ENCODE results near the gene ACD. TPM values are rescaled to one million over a fixed set of nuclear protein-coding genes. Genes with fewer than 3 reads are reported as not detected.

ACD gene
- total and polyA plus RNA-seq, 9 of the 15 experiments (the other 6 are each of a cell fraction or from before 2014, with no cell fraction given) = 4.2 to 47.4 (median 19.2) TPM

GRCh38 chr16:67659675-67660563 is at the start of gene ACD (continued):
- 0 out of 2 replicates have a peak, but pooled peaks have one; percentile 18 for TF ChIP-seq E2F5 (CRISPR knock-in tag; IDR thresholded peaks at IDR 0.05)
- no peak for TF ChIP-seq PTBP1 (IDR thresholded peaks at IDR 0.05; ENCODE audit: low read depth, low read length)
- no peak for TF ChIP-seq CTCFL (IDR thresholded peaks at IDR 0.05; ENCODE audit: borderline replicate concordance, insufficient read depth, low read depth, low read length, poor library complexity, severe bottlenecking)
- 0 out of 2 replicates have a peak, but pooled peaks have one; percentile 15 for TF ChIP-seq SMAD4 (CRISPR knock-in tag; conservative IDR thresholded peaks at IDR 0.05)
- no peak for TF ChIP-seq ZNF778 (CRISPR knock-in tag; IDR thresholded peaks at IDR 0.05)
- no peak for TF ChIP-seq MTA1 (IDR thresholded peaks at IDR 0.05; ENCODE audit: borderline replicate concordance)
- TF ChIP-seq ZNF184 (CRISPR knock-in tag; IDR thresholded peaks at IDR 0.05) = no peak
- TF ChIP-seq NFYB (IDR thresholded peaks at IDR 0.05; ENCODE audit: extremely low read depth, insufficient read length) = no peak
- no peak for TF ChIP-seq KLF1 (tag; IDR thresholded peaks at IDR 0.05)
- no peak for TF ChIP-seq DACH1 (IDR thresholded peaks at IDR 0.05; ENCODE audit: partially characterized antibody)
- no peak for TF ChIP-seq ETS1 (conservative IDR thresholded peaks at IDR 0.05; ENCODE audit: control insufficient read depth, low read depth, low read length)
- TF ChIP-seq HNRNPLL (IDR thresholded peaks at IDR 0.05; ENCODE audit: low read depth, low read length, poor library complexity, severe bottlenecking) = no peak
- no peak for TF ChIP-seq REST (IDR thresholded peaks at IDR 0.05; ENCODE audit: borderline replicate concordance)
- no peak for TF ChIP-seq REST (CRISPR knock-in tag; IDR thresholded peaks at IDR 0.05; ENCODE audit: low read depth)
- no peak for TF ChIP-seq DNMT1 (IDR thresholded peaks at IDR 0.05)

Measured in K562 (cell line).